Cardiac fibroblast (primary cell): ENCODE data around the gene KCNQ1.

Experiments used
- DNase-seq, 2 donors: peaks; one replicate each; pipeline versions ENCODE4 v3.0.0 to v3.0.0-alpha.2; 2010; ENCODE audit warnings: low read depth in 2 of 2
- H3K4me3 ChIP-seq, 2 donors: replicated peaks in 1 of 2; 1 replicate in 1 of 2; 2 replicates in 1 of 2; pipeline ENCODE4 v1.5.1; 2011; ENCODE audit warnings: low read depth in 2 of 2, low read length in 2 of 2, mild to moderate bottlenecking in 2 of 2, moderate library complexity in 1 of 2
- CTCF ChIP-seq: IDR thresholded peaks from one replicate; pipeline ENCODE4 v1.5.1; 2011; ENCODE audit warnings: low read depth, mild to moderate bottlenecking, low read length, inconsistent platforms

The KCNQ1 gene

GRCh38 chr11:2399488-2400068 is 45.2 kb upstream of the KCNQ1 start:
- no peak for TF ChIP-seq CTCF
- H3K4me3 ChIP-seq = peak overlapping the region; percentile 72 to 74
- DNase-seq = peak in 1 of 2 donors; percentile 41

DNA sequence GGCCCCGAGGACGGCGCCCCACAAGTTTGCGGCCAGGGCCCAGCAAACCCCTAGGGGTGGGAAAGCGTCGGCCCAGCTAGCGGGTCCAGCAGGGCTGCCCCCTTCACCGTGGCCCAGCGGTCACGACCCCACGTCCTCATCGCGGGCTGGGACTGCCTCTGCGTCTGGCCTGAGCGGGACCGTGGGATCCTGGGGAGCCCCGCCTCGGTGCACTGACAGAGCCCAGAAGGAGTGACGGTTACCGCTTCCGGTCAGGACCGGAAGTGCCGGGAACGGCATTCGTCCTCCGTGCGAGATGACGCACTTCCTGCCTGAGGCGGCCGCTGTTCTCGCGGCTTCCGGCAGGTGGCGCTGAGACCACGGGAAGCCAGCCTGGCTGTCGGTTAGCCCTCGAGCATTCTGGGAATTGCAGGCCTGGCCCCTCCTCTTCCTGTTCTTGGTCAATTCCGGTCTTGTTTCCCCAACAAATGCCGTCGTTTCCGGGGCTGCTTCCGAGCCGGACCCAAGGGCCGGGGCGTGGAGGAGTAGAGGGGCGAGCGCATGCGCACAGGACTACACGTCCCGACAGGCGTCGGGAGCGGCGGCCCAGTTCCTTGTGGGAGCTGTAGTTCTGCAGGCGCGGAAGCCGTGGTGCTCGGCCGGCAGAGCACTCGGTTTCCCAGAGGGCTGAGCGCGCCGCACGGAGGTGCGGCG is 44.6 kb upstream of the KCNQ1 start, which contains the start of gene TSSC4:
Gene TSSC4 (plus strand): TSS at position 682 of the 693 bp plus-strand sequence. CDS start 1,884 bp downstream, outside the sequence.
- TF ChIP-seq CTCF = peak; percentile 99
- H3K4me3 ChIP-seq = peak within 1 kb of the TSS; percentile 99 to 100
- peak; percentile 100 for DNase-seq

- H3K4me3 ChIP-seq = peak overlapping the region; percentile 99 to 100
- no peak for TF ChIP-seq CTCF
- no peak for DNase-seq
Measured at GRCh38 chr11:2400762-2401435, 43.9 kb upstream of the KCNQ1 start.

DNA sequence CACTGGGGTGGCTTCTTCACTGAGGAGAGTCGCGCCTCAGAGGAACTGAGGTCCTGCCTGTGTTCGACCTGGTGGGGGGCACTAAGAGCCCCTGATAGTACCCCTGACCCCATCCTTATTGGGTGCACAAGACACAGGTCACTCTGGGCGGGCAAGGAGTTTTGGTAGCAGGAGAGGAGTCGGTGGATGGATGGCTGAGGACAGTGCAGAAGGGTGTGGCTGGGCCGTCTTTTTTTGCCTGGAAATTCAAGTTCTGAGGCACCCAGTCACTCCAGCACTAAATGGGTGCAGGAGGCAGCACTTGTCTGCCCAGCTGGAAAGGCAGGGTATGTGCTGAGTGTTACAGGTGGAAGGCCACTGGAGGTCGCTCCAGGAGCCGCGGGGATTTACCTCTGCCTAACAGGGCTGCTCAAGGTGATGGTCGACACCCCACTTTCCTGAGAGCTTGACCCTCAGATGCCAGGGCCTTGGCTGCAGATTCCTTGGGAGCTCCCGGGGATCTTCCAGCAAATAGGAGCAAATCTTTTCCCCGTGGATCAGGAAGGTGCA is 43.3 kb upstream of the KCNQ1 start:
- no peak for TF ChIP-seq CTCF
- H3K4me3 ChIP-seq = peak overlapping the region; percentile 99 to 100
- DNase-seq = no peak

- DNase-seq = no peak
- no peak for TF ChIP-seq CTCF
- H3K4me3 ChIP-seq = peak overlapping the region; percentile 99 to 100
Measured at GRCh38 chr11:2402106-2402505, 42.7 kb upstream of the KCNQ1 start.

- DNase-seq = no peak
Measured at GRCh38 chr11:2402890-2403645, 41.7 kb upstream of the KCNQ1 start.

More at GRCh38 chr11:2402890-2403645, 41.7 kb upstream of the KCNQ1 start:
- H3K4me3 ChIP-seq = no peak overlapping the region
- no peak for TF ChIP-seq CTCF
